ENCODE data around the gene TMEM229B.
A peak's percentile ranks its signal among the peaks of the same experiment; 100 is the strongest.

TMEM229B gene

DNA sequence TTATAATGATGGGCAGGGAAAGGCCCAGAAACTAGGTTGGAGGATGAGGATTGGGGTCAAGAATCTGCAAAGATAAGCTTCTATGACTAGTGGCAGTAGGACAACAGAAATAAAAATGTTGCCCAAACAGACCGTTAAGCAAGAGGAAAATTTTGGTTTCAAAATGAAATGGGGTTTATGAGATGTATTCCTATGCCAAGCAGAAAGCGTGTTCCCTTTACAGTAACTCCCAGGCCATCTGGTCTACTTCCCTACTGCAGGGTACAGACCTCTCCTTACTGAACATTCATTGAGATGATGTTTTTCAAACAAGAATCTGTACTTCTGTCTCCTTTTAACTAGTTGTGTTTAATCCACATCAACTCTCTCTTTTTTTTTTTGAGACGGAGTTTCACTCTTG, 20.4 kb upstream of the TMEM229B start:
- H3K27me3 ChIP-seq (ENCODE audit: control insufficient read depth, insufficient read depth, low read length), result no peaks in the 10 kb centered on the region
- H3K36me3 ChIP-seq (ENCODE audit: control insufficient read depth, insufficient read depth, low read length), result no peaks in the 10 kb centered on the region
- TF ChIP-seq, protein P1, sequence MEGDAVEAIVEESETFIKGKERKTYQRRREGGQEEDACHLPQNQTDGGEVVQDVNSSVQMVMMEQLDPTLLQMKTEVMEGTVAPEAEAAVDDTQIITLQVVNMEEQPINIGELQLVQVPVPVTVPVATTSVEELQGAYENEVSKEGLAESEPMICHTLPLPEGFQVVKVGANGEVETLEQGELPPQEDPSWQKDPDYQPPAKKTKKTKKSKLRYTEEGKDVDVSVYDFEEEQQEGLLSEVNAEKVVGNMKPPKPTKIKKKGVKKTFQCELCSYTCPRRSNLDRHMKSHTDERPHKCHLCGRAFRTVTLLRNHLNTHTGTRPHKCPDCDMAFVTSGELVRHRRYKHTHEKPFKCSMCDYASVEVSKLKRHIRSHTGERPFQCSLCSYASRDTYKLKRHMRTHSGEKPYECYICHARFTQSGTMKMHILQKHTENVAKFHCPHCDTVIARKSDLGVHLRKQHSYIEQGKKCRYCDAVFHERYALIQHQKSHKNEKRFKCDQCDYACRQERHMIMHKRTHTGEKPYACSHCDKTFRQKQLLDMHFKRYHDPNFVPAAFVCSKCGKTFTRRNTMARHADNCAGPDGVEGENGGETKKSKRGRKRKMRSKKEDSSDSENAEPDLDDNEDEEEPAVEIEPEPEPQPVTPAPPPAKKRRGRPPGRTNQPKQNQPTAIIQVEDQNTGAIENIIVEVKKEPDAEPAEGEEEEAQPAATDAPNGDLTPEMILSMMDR (IDR thresholded peaks at IDR 0.05), result no peak
- H3K79me2 ChIP-seq, result no peaks in the 10 kb centered on the region
- H3K27ac ChIP-seq, result no peak overlapping the region
- no peak overlapping the region for H3K4me3 ChIP-seq (ENCODE audit: low read depth, low read length)
- peaks cover 15% of the 10 kb centered on the region for H3K4me1 ChIP-seq
- H3K9ac ChIP-seq, result no peak overlapping the region
- no peaks in the 10 kb centered on the region for H3K9me3 ChIP-seq (ENCODE audit: control insufficient read depth, low read length)
- no peak overlapping the region for H2AFZ ChIP-seq
- H3K4me2 ChIP-seq (ENCODE audit: low read length), result no peak overlapping the region

DNA sequence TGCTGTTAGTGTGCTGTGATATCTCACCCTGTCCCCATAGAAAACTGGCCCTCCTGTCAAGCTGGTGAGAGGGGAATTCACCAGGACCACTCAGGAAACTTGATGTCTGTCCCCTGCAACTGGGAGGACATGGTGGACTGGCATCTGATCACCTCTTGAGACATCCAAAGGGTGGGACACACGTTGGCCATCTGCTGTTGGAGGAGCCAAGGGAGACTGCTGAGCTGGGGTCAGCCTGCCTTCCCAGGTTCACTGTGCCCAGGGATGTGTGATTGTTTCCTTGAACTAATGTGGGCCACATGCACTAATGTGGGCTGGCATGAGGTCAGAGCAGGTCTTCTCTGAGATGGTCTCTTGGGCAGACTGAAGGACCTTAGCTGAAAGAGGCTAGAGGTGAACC, 16.7 kb upstream of the TMEM229B start:
- TF ChIP-seq, protein P1 (IDR thresholded peaks at IDR 0.05), result no peak

DNA sequence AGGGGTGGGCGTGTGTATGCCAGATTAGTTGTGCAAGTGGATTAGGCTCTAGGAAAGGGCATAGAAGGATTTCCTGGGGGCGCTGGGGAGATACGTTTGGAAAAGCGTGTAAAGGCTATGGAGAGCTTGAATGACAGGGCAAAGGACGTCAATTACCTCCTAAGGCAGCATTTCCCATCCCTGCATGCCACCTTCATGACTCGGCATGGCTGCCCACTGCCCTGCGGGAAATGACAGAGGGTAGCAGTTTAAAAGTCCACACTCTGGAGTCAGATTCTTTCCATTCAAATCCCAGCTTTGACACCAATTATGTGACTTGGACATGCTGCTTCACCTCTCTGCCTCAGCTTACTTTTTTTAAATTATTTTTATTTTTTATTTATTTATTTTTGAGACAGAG, 14.8 kb upstream of the TMEM229B start:
- Histone ChIP-seq H3K27ac (no peak overlapping the region), H3K4me1 (no peaks in the 10 kb centered on the region), H3K36me3 (ENCODE audit: control insufficient read depth, insufficient read depth, low read length) (no peaks in the 10 kb centered on the region)

More for the DNA sequence above, 16.7 kb upstream of the TMEM229B start:
- Histone ChIP-seq H3K9ac (no peak overlapping the region), H3K27me3 (ENCODE audit: control insufficient read depth, insufficient read depth, low read length) (no peaks in the 10 kb centered on the region), H3K79me2 (no peaks in the 10 kb centered on the region), H3K27ac (no peak overlapping the region), H3K4me2 (ENCODE audit: low read length) (no peak overlapping the region), H3K4me3 (ENCODE audit: low read depth, low read length) (no peak overlapping the region), H3K36me3 (ENCODE audit: control insufficient read depth, insufficient read depth, low read length) (no peaks in the 10 kb centered on the region), H3K9me3 (ENCODE audit: control insufficient read depth, low read length) (no peaks in the 10 kb centered on the region), H2AFZ (no peak overlapping the region), H3K4me1 (no peaks in the 10 kb centered on the region)

DNA sequence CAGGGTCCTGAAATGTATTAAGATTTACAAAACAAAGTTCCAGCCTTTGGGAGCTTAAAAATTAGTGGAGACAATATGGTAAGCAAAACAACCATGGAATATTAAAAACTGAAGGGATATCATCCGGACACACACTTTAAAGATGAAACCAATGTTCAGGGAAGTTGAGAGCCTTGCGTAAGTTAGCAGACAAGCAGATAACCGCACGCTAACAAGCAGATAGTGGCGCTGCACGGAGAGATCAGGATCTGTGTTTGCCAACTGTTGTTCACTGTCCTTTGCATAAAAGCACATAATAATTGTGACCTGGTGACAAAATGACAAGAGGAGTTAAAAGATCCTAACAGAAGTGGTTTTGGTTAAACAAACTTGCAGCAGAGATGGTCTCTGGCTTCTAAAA, 14.3 kb upstream of the TMEM229B start:
- Histone ChIP-seq H2AFZ (peak overlapping the region; percentile 9), H3K27ac (no peak overlapping the region)

More for the DNA sequence above, 14.8 kb upstream of the TMEM229B start:
- H3K27me3 ChIP-seq (ENCODE audit: control insufficient read depth, insufficient read depth, low read length), result no peaks in the 10 kb centered on the region
- no peak overlapping the region for H3K4me2 ChIP-seq (ENCODE audit: low read length)
- TF ChIP-seq, protein P1 (IDR thresholded peaks at IDR 0.05), result no peak
- H3K79me2 ChIP-seq, result no peaks in the 10 kb centered on the region
- peak overlapping the region; percentile 9 for H2AFZ ChIP-seq
- no peak overlapping the region for H3K4me3 ChIP-seq (ENCODE audit: low read depth, low read length)
- no peaks in the 10 kb centered on the region for H3K9me3 ChIP-seq (ENCODE audit: control insufficient read depth, low read length)
- no peak overlapping the region for H3K9ac ChIP-seq

DNA sequence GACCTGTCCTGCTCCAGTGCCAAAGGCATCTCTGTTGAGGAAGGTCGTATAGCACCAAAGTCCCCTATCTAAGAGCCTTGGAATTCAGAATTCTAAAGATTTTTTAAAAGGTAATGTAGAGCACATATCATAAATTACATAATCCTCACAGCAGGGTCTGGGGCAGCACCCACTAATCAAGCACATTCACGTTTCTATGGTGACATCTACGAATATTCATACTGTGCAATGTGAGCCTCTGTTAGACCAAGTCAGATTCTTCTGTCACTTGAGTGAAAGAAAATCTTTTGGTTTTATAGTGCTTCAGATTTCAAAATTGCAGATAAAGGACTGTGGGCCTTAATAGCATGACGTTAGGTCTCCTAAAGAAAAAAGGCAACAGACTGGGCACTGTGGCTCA, 13.1 kb upstream of the TMEM229B start:
- H3K27me3 ChIP-seq (ENCODE audit: control insufficient read depth, insufficient read depth, low read length), result no peaks in the 10 kb centered on the region
- TF ChIP-seq, protein P1 (IDR thresholded peaks at IDR 0.05), result no peak
- H3K4me2 ChIP-seq (ENCODE audit: low read length), result no peak overlapping the region
- H3K79me2 ChIP-seq, result no peaks in the 10 kb centered on the region
- no peak overlapping the region for H3K9ac ChIP-seq
- no peak overlapping the region for H2AFZ ChIP-seq
- H3K27ac ChIP-seq, result no peak overlapping the region
- no peak overlapping the region for H3K4me3 ChIP-seq (ENCODE audit: low read depth, low read length)
- no peaks in the 10 kb centered on the region for H3K9me3 ChIP-seq (ENCODE audit: control insufficient read depth, low read length)
- H3K36me3 ChIP-seq (ENCODE audit: control insufficient read depth, insufficient read depth, low read length), result no peaks in the 10 kb centered on the region
- H3K4me1 ChIP-seq, result no peaks in the 10 kb centered on the region

More for the DNA sequence above, 14.3 kb upstream of the TMEM229B start:
- TF ChIP-seq, protein P1 (IDR thresholded peaks at IDR 0.05), result no peak
- H3K9ac ChIP-seq, result no peak overlapping the region
- no peaks in the 10 kb centered on the region for H3K27me3 ChIP-seq (ENCODE audit: control insufficient read depth, insufficient read depth, low read length)
- H3K4me1 ChIP-seq, result no peaks in the 10 kb centered on the region
- no peaks in the 10 kb centered on the region for H3K79me2 ChIP-seq
- H3K9me3 ChIP-seq (ENCODE audit: control insufficient read depth, low read length), result no peaks in the 10 kb centered on the region
- no peak overlapping the region for H3K4me2 ChIP-seq (ENCODE audit: low read length)
- H3K4me3 ChIP-seq (ENCODE audit: low read depth, low read length), result no peak overlapping the region
- no peaks in the 10 kb centered on the region for H3K36me3 ChIP-seq (ENCODE audit: control insufficient read depth, insufficient read depth, low read length)

Measured in parathyroid adenoma (tissue), 2 donors.